ENCODE measurements around the gene TCEAL3. TPM values are rescaled to one million over a fixed set of nuclear protein-coding genes. Genes with fewer than 3 reads are reported as not detected.
"Not testable (repeated sequence)": the region's sequence is repeated elsewhere in the genome, so short reads cannot be mapped to it uniquely, and the experiment has no call there.

The TCEAL3 gene
- total and polyA plus RNA-seq, 12 donors, result 14.5 to 118 (median 53.5) TPM

GRCh38 chrX:103586659-103587058 lies 21.1 kb upstream of the TCEAL3 start:
- 36 to 52% (median 48%) methylated on average over 4 of the region's 4 CpGs for WGBS, 4 donors
- peaks cover 0 to 4% of the 10 kb centered on the region in 2 donors for H3K4me1 ChIP-seq (replicated peaks in 1 of 2)
- H3K4me3 ChIP-seq, result peak overlapping the region in 1 of 4 donors; percentile 70
- TF ChIP-seq POLR2A (IDR thresholded peaks at IDR 0.05) (no peak), CTCF (IDR thresholded peaks at IDR 0.05) (no peak)
- no peak for DNase-seq
- H3K27ac ChIP-seq, result peak overlapping the region in 3 of 5 donors; percentile 21 to 92 (median 87)
- no peaks in the 10 kb centered on the region for H3K27me3 ChIP-seq
- intact Hi-C loops (cut with DNase I), result no loop called here
- H3K9me3 ChIP-seq (replicated peaks in 1 of 3), result no peaks in the 10 kb centered on the region
- no peaks in the 10 kb centered on the region for H3K36me3 ChIP-seq (replicated peaks in 1 of 2)

GRCh38 chrX:103592295-103592694 lies 15.5 kb upstream of the TCEAL3 start:
- H3K4me3 ChIP-seq; H3K27me3 ChIP-seq; intact Hi-C loops (cut with DNase I); H3K4me1 ChIP-seq (replicated peaks in 1 of 2); H3K27ac ChIP-seq; H3K36me3 ChIP-seq (replicated peaks in 1 of 2); DNase-seq; H3K9me3 ChIP-seq (replicated peaks in 1 of 3): not testable (repeated sequence)
- WGBS, 4 donors, result 88 to 100% (median 93%) methylated on average over 1 of the region's 1 CpG

GRCh38 chrX:103595202-103595601 lies 12.6 kb upstream of the TCEAL3 start:
- 91 to 97% (median 96%) methylated on average over 6 of the region's 6 CpGs for WGBS, 4 donors
- H3K9me3 ChIP-seq (replicated peaks in 1 of 3); H3K27ac ChIP-seq; H3K36me3 ChIP-seq (replicated peaks in 1 of 2); DNase-seq; intact Hi-C loops (cut with DNase I); H3K4me1 ChIP-seq (replicated peaks in 1 of 2); H3K4me3 ChIP-seq; H3K27me3 ChIP-seq: not testable (repeated sequence)

- peak in 5 of 7 donors; percentile 23 to 54 (median 24) for DNase-seq
- TF ChIP-seq POLR2A (IDR thresholded peaks at IDR 0.05) (no peak), CTCF (IDR thresholded peaks at IDR 0.05) (no peak)
These were observed 672 bp downstream of the TCEAL3 start for GRCh38 chrX:103608306-103608963.

DNA sequence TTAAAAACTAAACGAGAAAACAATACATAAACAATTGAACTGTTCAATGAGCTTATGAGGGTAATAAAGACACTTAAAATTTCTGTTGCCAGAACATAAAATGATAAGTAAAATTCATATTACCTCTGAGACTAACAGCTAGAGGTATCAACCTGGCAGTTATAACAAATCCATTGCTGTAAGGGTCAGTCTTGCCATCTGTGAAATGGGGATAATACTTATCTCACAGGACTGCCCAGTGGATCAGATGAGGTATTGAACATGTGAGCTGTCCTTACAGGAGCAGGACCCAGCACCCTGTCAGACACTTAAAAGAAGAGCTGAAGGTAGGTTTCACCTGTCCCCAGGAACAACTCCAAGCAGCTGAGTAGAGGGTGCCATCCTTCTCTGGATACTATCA lies 2.5 kb downstream of the TCEAL3 start:
- H3K36me3 ChIP-seq (replicated peaks in 1 of 2), result no peaks in the 10 kb centered on the region
- no peaks in the 10 kb centered on the region for H3K9me3 ChIP-seq (replicated peaks in 1 of 3)
- no peak for TF ChIP-seq POLR2A (IDR thresholded peaks at IDR 0.05)
- TF ChIP-seq CTCF (IDR thresholded peaks at IDR 0.05), result no peak
- H3K4me3 ChIP-seq, result no peak overlapping the region
- intact Hi-C loops (cut with DNase I), result no loop called here
- H3K27ac ChIP-seq, result no peak overlapping the region
- H3K4me1 ChIP-seq (replicated peaks in 1 of 2), result no peaks in the 10 kb centered on the region
- no peaks in the 10 kb centered on the region for H3K27me3 ChIP-seq
- DNase-seq, result no peak
- WGBS, 4 donors, result 72 to 86% (median 79%) methylated on average over 1 of the region's 1 CpG

More at GRCh38 chrX:103608306-103608963, 672 bp downstream of the TCEAL3 start:
- WGBS, 4 donors, result 7 to 31% (median 19%) methylated on average over 3 to 21 of the region's 21 CpGs
- Histone ChIP-seq H3K36me3 (replicated peaks in 1 of 2) (no peaks in the 10 kb centered on the region), H3K4me1 (replicated peaks in 1 of 2) (no peaks in the 10 kb centered on the region), H3K4me3 (peak overlapping the region in 3 of 4 donors; percentile 24 to 64 (median 64)), H3K27ac (peak overlapping the region in 4 of 5 donors; percentile 75 to 95 (median 84)), H3K27me3 (no peaks in the 10 kb centered on the region), H3K9me3 (replicated peaks in 1 of 3) (no peaks in the 10 kb centered on the region)
- intact Hi-C loops (cut with DNase I), result no loop called here
